Measurements from ENCODE around the gene RBMS3.

The RBMS3 gene

DNA sequence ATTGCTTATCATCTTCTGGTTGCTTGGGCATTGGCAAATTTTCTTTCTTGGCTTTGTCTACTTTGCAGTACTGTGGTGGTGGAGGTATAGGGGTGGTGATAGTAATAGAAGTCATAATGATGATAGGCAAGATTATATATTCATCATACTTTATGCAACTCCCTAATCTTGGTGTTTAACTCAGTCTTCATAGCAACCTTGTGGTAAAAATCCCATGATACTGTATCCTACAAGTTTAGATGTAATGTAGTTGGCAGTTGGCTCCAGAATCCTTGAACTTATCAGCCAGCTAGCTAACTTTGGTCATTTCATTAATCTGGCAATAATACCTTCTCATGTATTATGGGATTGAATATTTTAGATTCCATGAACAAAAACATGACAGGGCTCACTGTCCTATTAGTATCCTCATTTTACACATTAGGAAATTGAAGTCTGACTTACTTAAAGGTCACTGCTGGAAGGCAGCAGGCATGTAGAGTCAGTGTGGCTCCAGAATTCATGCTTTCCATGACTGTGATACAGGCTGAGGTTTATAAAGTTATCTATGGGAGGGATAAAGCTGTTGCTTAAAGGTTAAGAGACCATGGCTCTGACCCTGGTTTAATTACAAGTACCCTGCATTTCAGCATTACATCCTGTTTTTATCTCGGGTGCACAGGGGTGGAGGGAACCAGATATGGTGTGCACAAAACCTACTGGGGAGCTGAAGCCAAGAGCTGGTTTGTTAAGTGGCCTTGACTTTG is 33.3 kb downstream of the RBMS3 start:
- TF ChIP-seq, protein P1, sequence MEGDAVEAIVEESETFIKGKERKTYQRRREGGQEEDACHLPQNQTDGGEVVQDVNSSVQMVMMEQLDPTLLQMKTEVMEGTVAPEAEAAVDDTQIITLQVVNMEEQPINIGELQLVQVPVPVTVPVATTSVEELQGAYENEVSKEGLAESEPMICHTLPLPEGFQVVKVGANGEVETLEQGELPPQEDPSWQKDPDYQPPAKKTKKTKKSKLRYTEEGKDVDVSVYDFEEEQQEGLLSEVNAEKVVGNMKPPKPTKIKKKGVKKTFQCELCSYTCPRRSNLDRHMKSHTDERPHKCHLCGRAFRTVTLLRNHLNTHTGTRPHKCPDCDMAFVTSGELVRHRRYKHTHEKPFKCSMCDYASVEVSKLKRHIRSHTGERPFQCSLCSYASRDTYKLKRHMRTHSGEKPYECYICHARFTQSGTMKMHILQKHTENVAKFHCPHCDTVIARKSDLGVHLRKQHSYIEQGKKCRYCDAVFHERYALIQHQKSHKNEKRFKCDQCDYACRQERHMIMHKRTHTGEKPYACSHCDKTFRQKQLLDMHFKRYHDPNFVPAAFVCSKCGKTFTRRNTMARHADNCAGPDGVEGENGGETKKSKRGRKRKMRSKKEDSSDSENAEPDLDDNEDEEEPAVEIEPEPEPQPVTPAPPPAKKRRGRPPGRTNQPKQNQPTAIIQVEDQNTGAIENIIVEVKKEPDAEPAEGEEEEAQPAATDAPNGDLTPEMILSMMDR (IDR thresholded peaks at IDR 0.05; ENCODE audit: unreplicated experiment in 3 of 3): no peak
- Mint-ChIP-seq H3K9me3 (no peaks in the 10 kb centered on the region), H3K27ac (peak overlapping the region in 2 of 3 experiments; percentile 83 to 92), H3K27me3 (ENCODE audit: low read depth) (no peaks in the 10 kb centered on the region), H3K4me3 (peak overlapping the region in 1 of 3 experiments; percentile 5), H3K36me3 (ENCODE audit: low read depth) (no peaks in the 10 kb centered on the region), H3K4me1 (peaks cover 79% of the 10 kb centered on the region)

DNA sequence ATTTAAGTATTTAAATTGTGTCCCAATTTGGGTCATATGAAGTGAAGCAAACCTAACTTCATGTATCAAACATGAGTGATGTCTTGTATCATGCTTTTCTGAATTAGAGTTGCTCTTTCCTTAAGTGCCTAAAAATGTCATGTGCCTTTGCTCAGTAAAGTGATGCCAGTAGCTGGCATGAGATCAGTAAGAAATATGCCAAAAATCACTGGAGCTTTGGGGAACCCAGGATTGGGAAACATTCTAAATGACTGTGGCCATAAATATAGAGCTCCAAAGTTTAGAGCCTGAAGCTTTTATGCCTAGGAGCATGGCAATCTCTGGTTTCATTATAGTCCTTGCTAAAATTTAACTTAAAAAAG is 33.8 kb downstream of the RBMS3 start:
- Mint-ChIP-seq H3K36me3 (ENCODE audit: low read depth) (no peaks in the 10 kb centered on the region), H3K9me3 (no peaks in the 10 kb centered on the region), H3K4me3 (no peak overlapping the region), H3K27ac (peak overlapping the region in 1 of 3 experiments; percentile 92), H3K4me1 (peaks cover 77% of the 10 kb centered on the region), H3K27me3 (ENCODE audit: low read depth) (no peaks in the 10 kb centered on the region)
- TF ChIP-seq, protein P1 (IDR thresholded peaks at IDR 0.05; ENCODE audit: unreplicated experiment in 3 of 3): no peak

DNA sequence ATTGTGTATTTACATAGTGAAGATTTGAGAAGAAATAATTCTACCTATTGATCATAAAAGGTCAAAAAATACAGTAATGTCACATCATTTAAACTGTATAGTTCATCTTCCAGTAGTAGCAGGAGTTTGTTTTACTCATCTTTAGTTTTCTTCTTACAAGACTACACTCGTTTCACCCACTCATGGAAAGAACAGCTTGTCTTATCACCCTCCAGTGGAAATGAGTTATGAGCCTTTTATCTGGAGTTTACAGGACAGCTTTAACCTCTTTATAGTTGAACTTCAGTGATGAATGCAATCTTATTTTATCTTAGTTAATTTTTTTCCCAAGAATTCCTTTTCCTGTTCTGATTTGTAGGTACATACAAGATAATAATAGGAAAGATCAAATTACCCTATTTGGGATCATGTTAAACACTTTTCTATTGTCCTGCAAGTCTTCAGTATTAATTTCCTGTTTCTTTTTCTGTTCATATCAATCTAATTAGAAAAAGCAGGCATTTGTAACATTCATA is 36.8 kb downstream of the RBMS3 start:
- Mint-ChIP-seq H3K9me3 (no peaks in the 10 kb centered on the region), H3K4me3 (no peak overlapping the region), H3K4me1 (peaks cover 66% of the 10 kb centered on the region), H3K27ac (peak overlapping the region; percentile 11 to 27 (median 19)), H3K36me3 (ENCODE audit: low read depth) (no peaks in the 10 kb centered on the region), H3K27me3 (ENCODE audit: low read depth) (no peaks in the 10 kb centered on the region)
- TF ChIP-seq, protein P1 (IDR thresholded peaks at IDR 0.05; ENCODE audit: unreplicated experiment in 3 of 3): no peak

DNA sequence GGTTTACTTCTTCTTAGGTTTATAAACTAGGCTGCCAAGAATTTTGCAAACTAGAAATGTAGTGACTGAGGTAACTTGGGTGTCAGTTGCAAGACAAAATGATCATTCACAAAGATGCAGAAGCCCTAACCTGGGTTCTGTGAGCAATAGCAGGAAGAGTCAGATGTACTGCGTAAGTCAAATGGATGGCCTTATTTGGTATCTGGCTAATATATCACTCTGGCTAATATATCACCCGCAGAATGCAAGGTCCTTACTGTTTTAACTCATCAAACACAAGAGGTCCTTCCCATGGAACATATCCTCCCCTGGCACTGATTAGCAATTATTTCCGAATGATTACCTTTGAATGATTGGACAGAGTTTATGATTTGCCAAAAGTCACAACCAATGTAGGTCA is 37.4 kb downstream of the RBMS3 start:
- Mint-ChIP-seq H3K9me3 (no peaks in the 10 kb centered on the region), H3K27ac (peak overlapping the region; percentile 11 to 27 (median 19)), H3K36me3 (ENCODE audit: low read depth) (no peaks in the 10 kb centered on the region), H3K4me1 (peaks cover 61% of the 10 kb centered on the region), H3K4me3 (no peak overlapping the region), H3K27me3 (ENCODE audit: low read depth) (no peaks in the 10 kb centered on the region)
- TF ChIP-seq, protein P1 (IDR thresholded peaks at IDR 0.05; ENCODE audit: unreplicated experiment in 3 of 3): no peak

DNA sequence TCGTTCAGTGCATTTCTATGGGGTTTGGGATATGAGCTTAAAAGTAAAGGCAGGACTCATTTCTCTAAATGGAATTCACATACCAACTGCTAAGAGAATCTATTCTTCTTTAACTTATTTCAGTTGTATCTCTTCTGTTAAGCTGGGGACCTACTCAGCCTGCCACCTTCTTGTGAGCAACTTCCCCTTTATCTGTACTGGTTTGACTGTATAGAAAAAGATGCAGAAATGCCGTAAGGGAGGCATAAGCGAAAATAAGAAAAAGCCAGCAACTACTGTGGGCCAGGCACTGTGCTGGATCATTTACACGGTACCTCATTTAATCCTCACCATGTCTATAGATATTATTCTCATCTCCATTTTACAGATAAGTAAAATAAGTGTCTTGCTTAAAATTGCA is 38.4 kb downstream of the RBMS3 start:
- peaks cover 56% of the 10 kb centered on the region for H3K4me1 Mint-ChIP-seq

More for the DNA sequence above, 38.4 kb downstream of the RBMS3 start:
- Mint-ChIP-seq H3K27ac (peak overlapping the region in 1 of 3 experiments; percentile 19), H3K27me3 (ENCODE audit: low read depth) (no peaks in the 10 kb centered on the region), H3K9me3 (no peaks in the 10 kb centered on the region), H3K36me3 (ENCODE audit: low read depth) (no peaks in the 10 kb centered on the region), H3K4me3 (no peak overlapping the region)
- TF ChIP-seq, protein P1 (IDR thresholded peaks at IDR 0.05; ENCODE audit: unreplicated experiment in 3 of 3): no peak
